K562 (cell line): ENCODE results near the gene POLR1B. TPM values are rescaled to one million over a fixed set of nuclear protein-coding genes. Genes with fewer than 3 reads are reported as not detected.

Experiments
- CBFA2T2 ChIP-seq: fragments of 450-650 bp; conservative IDR thresholded peaks from 2 replicates; pipeline ENCODE4 v1.6.1; 2017; ENCODE audit warnings: mild to moderate bottlenecking
- CREBBP ChIP-seq: IDR thresholded peaks from one replicate; pipeline ENCODE4 v1.6.1; 2012; ENCODE audit warnings: low read depth, mild to moderate bottlenecking, control low read depth, inconsistent platforms, low read length
- FOXO4 ChIP-seq: fragments of 450-650 bp; formaldehyde crosslinking; IDR thresholded peaks from 2 replicates; pipeline ENCODE4 v1.4.0; 2020; ENCODE audit warnings: mild to moderate bottlenecking, moderate library complexity
- ILF3 ChIP-seq: fragments of 450-650 bp; IDR thresholded peaks from 2 replicates; pipeline ENCODE4 v1.6.1; 2018; ENCODE audit warnings: antibody characterized with exemption, mild to moderate bottlenecking, moderate library complexity, borderline replicate concordance
- NFIX ChIP-seq: fragments of 250-450 bp; sonication (Bioruptor Pico); IDR thresholded peaks from 2 replicates; pipeline ENCODE4 v1.4.0; 2020; ENCODE audit warnings: low read depth, mild to moderate bottlenecking, moderate library complexity
- NR0B1 ChIP-seq: fragments of 450-650 bp; IDR thresholded peaks from one replicate; pipeline ENCODE4 v1.6.1; 2018; ENCODE audit warnings: mild to moderate bottlenecking, moderate library complexity; ENCODE audit not compliant: partially characterized antibody
- POLR2G ChIP-seq: fragments of 200-400 bp; formaldehyde crosslinking; IDR thresholded peaks from 2 replicates; pipeline ENCODE4 v1.6.1; 2017; ENCODE audit warnings: low read depth, mild to moderate bottlenecking, antibody characterized with exemption, low read length, moderate library complexity
- SIX5 ChIP-seq, 2 experiments: IDR thresholded peaks; 2 replicates each; pipeline ENCODE4 v1.6.1; 2011; ENCODE audit warnings: low read length in 2 of 2, borderline replicate concordance in 1 of 2, low read depth in 1 of 2, mild to moderate bottlenecking in 1 of 2, moderate library complexity in 1 of 2; ENCODE audit not compliant: insufficient read depth in 1 of 2
- SREBF1 ChIP-seq: fragments of 150-350 bp; IDR thresholded peaks from 2 replicates; pipeline ENCODE4 v1.6.1; 2014; ENCODE audit warnings: antibody characterized with exemption, low read depth, low read length, borderline replicate concordance
- THRA ChIP-seq: fragments of 450-650 bp; IDR thresholded peaks from 2 replicates; pipeline ENCODE4 v1.6.1; 2017; ENCODE audit warnings: mild to moderate bottlenecking, moderate library complexity
- ZBTB40 ChIP-seq, 2 experiments: fragments of 450-650 bp in 1 of 2; sonication (generic) in 1 of 2; formaldehyde crosslinking in 1 of 2; IDR thresholded peaks; 2 replicates each; pipeline versions ENCODE4 v1.7.1 to v1.9.0; 2016 to 2022; ENCODE audit warnings: inconsistent platforms in 1 of 2, mild to moderate bottlenecking in 1 of 2, missing genetic modification reagents in 1 of 2
- ZNF124 ChIP-seq: sonication (generic); formaldehyde crosslinking; IDR thresholded peaks from 2 replicates; pipeline ENCODE4 v1.8.1; 2022; ENCODE audit warnings: missing genetic modification reagents
- polyA plus RNA-seq, 8 experiments: library from polyadenylated mRNA; depleted of rRNA in 4 of 8; stranded (reverse) in 5 of 8; unstranded in 3 of 8; fragments of >200 nt; fragmentation: Nextera tagmentation in 2 of 8; fragmentation: Illumina TruSeq in 1 of 8; extraction: Ambion mirVana in 2 of 8; extraction: Trizol in 1 of 8; gene quantifications; 2 replicates each; pipeline versions ENCODE4 v1.2.1 to v1.2.3, GENCODE V29; 2011 to 2014; ENCODE audit warnings: inconsistent platforms in 1 of 8, missing spikeins in 1 of 8
- total RNA-seq, 7 experiments: library from RNA; depleted of rRNA in 6 of 7; stranded (reverse); fragments of >200 nt in 6 of 7; fragmentation: Illumina TruSeq in 2 of 7; extraction: Trizol in 2 of 7; gene quantifications; 2 replicates each; pipeline versions ENCODE4 v1.2.1 to v1.2.3, GENCODE V29; 2011 to 2021; ENCODE audit warnings: low replicate concordance in 1 of 7

The POLR1B gene
- total and polyA plus RNA-seq, 9 of the 15 experiments (the other 6 are each of a cell fraction or from before 2014, with no cell fraction given) = 19.8 to 55.1 (median 40.2) TPM

GRCh38 chr2:112622528-112622849 lies 80.2 kb downstream of the POLR1B start (continued):
- TF ChIP-seq NR0B1 (no peak), ILF3 (no peak), ZNF124 (CRISPR knock-in tag) (no peak), ZBTB40 (IDR thresholded peaks at IDR 0.05) (no peak), ZBTB40 (CRISPR knock-in tag; IDR thresholded peaks at IDR 0.05) (no peak), CREBBP (no peak), THRA (no peak), SIX5 (IDR thresholded peaks at IDR 0.05; ENCODE audit: borderline replicate concordance in 1 of 2, insufficient read depth in 1 of 2, low read depth in 1 of 2, low read length in 2 of 2) (no peak), POLR2G (no peak), FOXO4 (CRISPR knock-in tag) (no peak), SREBF1 (no peak), CBFA2T2 (peak; percentile 40; the same call in 1 of the 2 replicates), NFIX (CRISPR knock-in tag) (no peak)
